HG03060 (cell line): Measurements from ENCODE around the gene GPR176.
A peak's percentile ranks its signal among the peaks of the same experiment; 100 is the strongest.

Experiments used
- ATAC-seq: cut with Tn5 transposase; IDR thresholded peaks from one replicate; pipeline ENCODE4 v1.9.1; 2021; ENCODE audit warnings: low read depth, moderate number of reproducible peaks; ENCODE audit not compliant: unreplicated experiment

The GPR176 gene

GRCh38 chr15:39786447-39787056 lies 133.5 kb downstream of the GPR176 start:
- ATAC-seq: no peak

- ATAC-seq: no peak
Measured at GRCh38 chr15:39785841-39786240, 134.2 kb downstream of the GPR176 start.

- no peak for ATAC-seq
Measured at GRCh38 chr15:39785139-39785538, 134.9 kb downstream of the GPR176 start.

- no peak for ATAC-seq
Measured at GRCh38 chr15:39784638-39785037, 135.4 kb downstream of the GPR176 start.

GRCh38 chr15:39784125-39784524 lies 135.9 kb downstream of the GPR176 start:
- no peak for ATAC-seq

GRCh38 chr15:39783244-39783820 lies 136.7 kb downstream of the GPR176 start:
- ATAC-seq: no peak

GRCh38 chr15:39782441-39783138 lies 137.5 kb downstream of the GPR176 start, which contains the start of gene FSIP1:
FSIP1 (minus strand) TSS chr15:39782841; CDS start chr15:39776524, 6,317 bp downstream.
- ATAC-seq: peak; percentile 93

- no peak for ATAC-seq
Measured at GRCh38 chr15:39781967-39782302, 138.1 kb downstream of the GPR176 start.

- ATAC-seq: no peak
Measured at GRCh38 chr15:39781147-39781966, 138.7 kb downstream of the GPR176 start.

- no peak for ATAC-seq
Measured at GRCh38 chr15:39778021-39778420, 142.0 kb downstream of the GPR176 start.

- ATAC-seq: no peak
Measured at GRCh38 chr15:39777496-39777895, 142.6 kb downstream of the GPR176 start.

- ATAC-seq: no peak
Measured at GRCh38 chr15:39776068-39776467, 144.0 kb downstream of the GPR176 start.

- no peak for ATAC-seq
Measured at GRCh38 chr15:39774688-39775267, 145.3 kb downstream of the GPR176 start.

GRCh38 chr15:39770748-39771689 lies 149.0 kb downstream of the GPR176 start:
- no peak for ATAC-seq

- ATAC-seq: no peak
Measured at GRCh38 chr15:39767921-39768320, 152.1 kb downstream of the GPR176 start.

- no peak for ATAC-seq
Measured at GRCh38 chr15:39761006-39761405, 159.1 kb downstream of the GPR176 start.

- ATAC-seq: no peak
Measured at GRCh38 chr15:39756806-39757522, 163.1 kb downstream of the GPR176 start.

GRCh38 chr15:39752991-39753390 lies 167.1 kb downstream of the GPR176 start:
- ATAC-seq: no peak

GRCh38 chr15:39752246-39752645 lies 167.8 kb downstream of the GPR176 start:
- ATAC-seq: no peak
